HepG2 (cell line): ENCODE data around the gene CDH13. TPM values are rescaled to one million over a fixed set of nuclear protein-coding genes. Genes with fewer than 3 reads are reported as not detected.
A peak's percentile ranks its signal among the peaks of the same experiment; 100 is the strongest.

Experiments used
- ATAC-seq: fragments of 200-7000 bp; cut with Tn5 transposase; 3 replicates; pipeline ENCODE4 v1.9.1; 2020; ENCODE audit warnings: mild to moderate bottlenecking, moderate library complexity
- BruUV-seq: library from RNA; stranded (reverse); fragments of 400-500 nt; replicated peaks from 2 replicates; lab custom pipeline; 2021; lab: Mats Ljungman, UMichigan
- CTCF ChIA-PET: fragments of 300-600 bp; formaldehyde crosslinking; extraction: SDS; loops from one replicate; lab custom pipeline; 2021; ENCODE audit warnings: low total read pairs, inconsistent platforms, low intra/inter-chr PET ratio; lab: Yijun Ruan, JAX
- POLR2A ChIA-PET: fragments of 350-600 bp; sonication (Branson Sonifier 250); formaldehyde crosslinking; loops from one replicate; lab custom pipeline; 2020; ENCODE audit warnings: antibody characterized with exemption, inconsistent platforms; lab: Yijun Ruan, JAX
- DNase-seq: peaks from one replicate; pipeline ENCODE4 v3.0.0-alpha.2; 2015; ENCODE audit warnings: low spot score
- FAIRE-seq: peaks from 3 replicates; lab custom pipeline; 2011; peaks lifted over from hg19 to GRCh38; lab: Jason Lieb, UNC
- H2AFZ ChIP-seq: one replicate; pipeline ENCODE4 v1.6.1; 2011; ENCODE audit warnings: low read length, inconsistent platforms
- H3K27ac ChIP-seq: fragments of 300-600 bp; 3 replicates; pipeline ENCODE4 v1.8.0; 2011; ENCODE audit warnings: mixed run types, mild to moderate bottlenecking, mixed read lengths, low read length, inconsistent platforms; ENCODE audit not compliant: insufficient read depth; ENCODE audit errors: extremely low read length
- H3K27me3 ChIP-seq, 2 experiments: fragments of 200-600 bp in 1 of 2; 2 replicates in 1 of 2; 3 replicates in 1 of 2; pipeline versions ENCODE4 v1.6.0 to v1.8.0; 2011; ENCODE audit warnings: low read length in 2 of 2, mild to moderate bottlenecking in 2 of 2, moderate library complexity in 2 of 2, inconsistent platforms in 1 of 2; ENCODE audit not compliant: insufficient read depth in 2 of 2, control insufficient read depth in 1 of 2
- H3K36me3 ChIP-seq, 2 experiments: fragments of 200-600 bp in 1 of 2; replicated peaks in 1 of 2; 2 replicates in 1 of 2; 3 replicates in 1 of 2; pipeline versions ENCODE4 v1.5.1 to v1.8.0; 2011; ENCODE audit warnings: low read length in 2 of 2, inconsistent platforms in 1 of 2; ENCODE audit not compliant: insufficient read depth in 2 of 2, control insufficient read depth in 1 of 2
- H3K4me1 ChIP-seq: 2 replicates; pipeline ENCODE4 v1.5.1; 2012; ENCODE audit warnings: low read length, inconsistent platforms; ENCODE audit not compliant: insufficient read depth
- H3K4me2 ChIP-seq: 2 replicates; pipeline ENCODE4 v1.6.0; 2011; ENCODE audit warnings: low read depth, low read length, inconsistent platforms
- H3K4me3 ChIP-seq, 3 experiments: fragments of 200-600 bp in 1 of 3; sonication (generic), shearing (Covaris generic) in 1 of 3; replicated peaks in 1 of 3; 2 replicates each; pipeline ENCODE4 v1.5.1; 2011 to 2016; ENCODE audit warnings: low read length in 3 of 3, inconsistent platforms in 2 of 3, low read depth in 2 of 3, mild to moderate bottlenecking in 2 of 3, control low read depth in 1 of 3, mixed read lengths in 1 of 3; ENCODE audit not compliant: insufficient read depth in 1 of 3
- H3K79me2 ChIP-seq: one replicate; pipeline ENCODE4 v1.6.1; 2011; ENCODE audit warnings: low read length, inconsistent platforms; ENCODE audit not compliant: insufficient read depth
- H3K9ac ChIP-seq: 2 replicates; pipeline ENCODE4 v1.6.0; 2011; ENCODE audit warnings: mild to moderate bottlenecking, low read depth, low read length, inconsistent platforms; ENCODE audit not compliant: insufficient read depth
- H3K9me3 ChIP-seq: 2 replicates; pipeline ENCODE4 v1.5.1; 2012; ENCODE audit warnings: mild to moderate bottlenecking, low read length
- H4K20me1 ChIP-seq: 2 replicates; pipeline ENCODE4 v1.6.0; 2011; ENCODE audit warnings: inconsistent platforms, mild to moderate bottlenecking, low read length, moderate library complexity; ENCODE audit not compliant: insufficient read depth
- GABPA ChIP-seq, 2 experiments: IDR thresholded peaks; 2 replicates each; pipeline ENCODE4 v1.6.1; 2011 to 2016; ENCODE audit warnings: low read depth in 2 of 2, low read length in 1 of 2, missing biosample characterization in 1 of 2, missing genetic modification characterization in 1 of 2
- HDAC6 ChIP-seq: fragments of 200-600 bp; sonication (generic); IDR thresholded peaks from 2 replicates; pipeline ENCODE4 v1.7.0; 2017; ENCODE audit warnings: mild to moderate bottlenecking, antibody characterized with exemption, low read length, low read depth
- LCORL ChIP-seq, 2 experiments: fragments of 450-650 bp in 1 of 2; sonication (generic) in 1 of 2; formaldehyde crosslinking in 1 of 2; IDR thresholded peaks; 2 replicates each; pipeline versions ENCODE4 v1.5.0 to v1.6.1; 2017 to 2020; ENCODE audit warnings: antibody characterized with exemption in 1 of 2, missing genetic modification reagents in 1 of 2
- MNT ChIP-seq: fragments of 450-650 bp; IDR thresholded peaks from 2 replicates; pipeline ENCODE4 v1.6.1; 2016
- SMAD1 ChIP-seq: sonication (generic); formaldehyde crosslinking; IDR thresholded peaks from 2 replicates; pipeline ENCODE4 v1.4.0; 2020; ENCODE audit warnings: missing genetic modification reagents, low read depth, mild to moderate bottlenecking, borderline replicate concordance
- TFDP2 ChIP-seq: sonication (generic); formaldehyde crosslinking; IDR thresholded peaks from 2 replicates; pipeline ENCODE4 v1.4.0; 2020; ENCODE audit warnings: missing genetic modification reagents
- TRIM24 ChIP-seq: sonication (generic); formaldehyde crosslinking; IDR thresholded peaks from 2 replicates; pipeline ENCODE4 v1.8.0; 2022; ENCODE audit warnings: mild to moderate bottlenecking, missing genetic modification reagents
- ZFP36 ChIP-seq: fragments of 150-350 bp; IDR thresholded peaks from 2 replicates; pipeline ENCODE4 v1.6.1; 2018; ENCODE audit warnings: borderline replicate concordance, low read length, low read depth; ENCODE audit not compliant: partially characterized antibody
- ZHX1 ChIP-seq: sonication (generic); formaldehyde crosslinking; IDR thresholded peaks from 2 replicates; pipeline ENCODE4 v1.8.1; 2022; ENCODE audit warnings: low read depth, mild to moderate bottlenecking, missing genetic modification reagents
- ZNF501 ChIP-seq: sonication (generic); formaldehyde crosslinking; IDR thresholded peaks from 2 replicates; pipeline ENCODE4 v1.5.1; 2020; ENCODE audit warnings: mild to moderate bottlenecking, moderate library complexity, missing genetic modification reagents
- WGBS: methylation state at CpG from one replicate; pipeline ENCODE4 v1.1.6; 2017; ENCODE audit warnings: low lambda C conversion rate; 5-methylcytosine and 5-hydroxymethylcytosine counted together
- in situ Hi-C: cut with HindIII; loops from 2 replicates; pipeline ENCODE4 v1.10.0; 2017; ENCODE audit warnings: low pct_unique_long_range_greater_than_20kb; ENCODE audit not compliant: extremely low pct_ligation_motif_present
- intact Hi-C: fragments of 100-400 bp; cut with micrococcal nuclease; formaldehyde crosslinking; loops from one replicate; pipeline ENCODE4 v1.10.0; 2022; ENCODE audit not compliant: unreplicated experiment
- polyA plus RNA-seq, 8 experiments: library from polyadenylated mRNA; depleted of rRNA in 3 of 8; stranded (reverse) in 7 of 8; unstranded in 1 of 8; fragments of >200 nt; fragmentation: Illumina TruSeq in 4 of 8; extraction: Trizol in 4 of 8; gene quantifications; 2 replicates each; pipeline versions ENCODE4 v1.2.1 to v1.2.3, GENCODE V29; 2011 to 2016; ENCODE audit warnings: low read depth in 4 of 8, missing spikeins in 1 of 8, mixed read lengths in 1 of 8; ENCODE audit not compliant: insufficient read depth in 1 of 8
- total RNA-seq, 5 experiments: library from RNA; depleted of rRNA; stranded (reverse); fragments of >200 nt; fragmentation: Illumina TruSeq; extraction: Trizol; gene quantifications; 2 replicates each; pipeline ENCODE4 v1.2.3, GENCODE V29; 2016; ENCODE audit warnings: low read depth in 1 of 5

Gene CDH13
- total and polyA plus RNA-seq, 2 of the 13 experiments (the other 11 are each of a cell fraction or from before 2014, with no cell fraction given), result not detected

GRCh38 chr16:82700541-82701235 is 73.9 kb downstream of the CDH13 start (continued):
- TF ChIP-seq LCORL (IDR thresholded peaks at IDR 0.05) (no peak), LCORL (CRISPR knock-in tag; IDR thresholded peaks at IDR 0.05) (no peak), ZNF501 (CRISPR knock-in tag) (no peak), TRIM24 (CRISPR knock-in tag) (no peak), HDAC6 (no peak), ZHX1 (CRISPR knock-in tag) (no peak), SMAD1 (CRISPR knock-in tag) (no peak), ZFP36 (no peak), GABPA (IDR thresholded peaks at IDR 0.05; ENCODE audit: low read depth, low read length) (no peak), GABPA (CRISPR knock-in tag; IDR thresholded peaks at IDR 0.05; ENCODE audit: low read depth) (no peak)

- ChIA-PET CTCF (no interaction called here), POLR2A (no interaction called here)
- Histone ChIP-seq H2AFZ (no peak overlapping the region), H3K36me3 (no peaks in the 10 kb centered on the region), H3K9me3 (no peaks in the 10 kb centered on the region), H3K4me1 (no peaks in the 10 kb centered on the region), H3K9ac (no peak overlapping the region), H3K4me2 (no peak overlapping the region), H3K4me3 (no peak overlapping the region), H4K20me1 (no peaks in the 10 kb centered on the region), H3K27ac (no peak overlapping the region), H3K27me3 (no peaks in the 10 kb centered on the region; a peak in 1 of 5 replicates), H3K79me2 (no peaks in the 10 kb centered on the region)
- no TSS peak for BruUV-seq
- in situ Hi-C loops (no loop called here), intact Hi-C loops (no loop called here)
- WGBS, result 17% methylated on average over 4 of the region's 4 CpGs
- ATAC-seq (no peak), FAIRE-seq (no peak), DNase-seq (no peak)
- peak; percentile 18; the same call in 1 of the 2 replicates for TF ChIP-seq MNT
- TF ChIP-seq TFDP2 (CRISPR knock-in tag), result no peak
Observed at GRCh38 chr16:82701442-82701955, 74.7 kb downstream of the CDH13 start.
